ENCODE results near the gene TMED7. TPM values are rescaled to one million over a fixed set of nuclear protein-coding genes. Genes with fewer than 3 reads are reported as not detected.
"Not testable (repeated sequence)": the region's sequence is repeated elsewhere in the genome, so short reads cannot be mapped to it uniquely, and the experiment has no call there.

The TMED7 gene
- 80.6 TPM for polyA plus RNA-seq (2013, experiment 1 of 2)
- 86.8 TPM for polyA plus RNA-seq (2013, experiment 2 of 2)

GRCh38 chr5:115625579-115626444, at the start of gene TMED7:
TMED7 (minus strand) TSS chr5:115626036; CDS start chr5:115625792, 244 bp downstream.
- Histone ChIP-seq H3K36me3 (ENCODE audit: control insufficient read depth, insufficient read depth, low read length) (peaks cover 30% of the 10 kb centered on the region), H3K27ac (ENCODE audit: low read depth, low read length, severe bottlenecking) (peak within 1 kb of the TSS; percentile 96), H3K4me1 (ENCODE audit: control insufficient read depth, insufficient read depth, low read length, poor library complexity, severe bottlenecking) (peaks cover 23% of the 10 kb centered on the region), H3K9me3 (ENCODE audit: control insufficient read depth, low read length) (no peaks in the 10 kb centered on the region), H3K4me3 (ENCODE audit: extremely low read depth, insufficient read depth, low read length, poor library complexity, severe bottlenecking) (peak within 1 kb of the TSS; percentile 88)
- 0% methylated on average over 47 to 68 of the region's 77 CpGs for WGBS, 2 experiments (ENCODE audit: insufficient coverage in 2 of 2)

- not testable (repeated sequence) for H3K4me3 ChIP-seq (ENCODE audit: extremely low read depth, insufficient read depth, low read length, poor library complexity, severe bottlenecking); H3K4me1 ChIP-seq (ENCODE audit: control insufficient read depth, insufficient read depth, low read length, poor library complexity, severe bottlenecking); H3K9me3 ChIP-seq (ENCODE audit: control insufficient read depth, low read length); H3K27ac ChIP-seq (ENCODE audit: low read depth, low read length, severe bottlenecking); H3K36me3 ChIP-seq (ENCODE audit: control insufficient read depth, insufficient read depth, low read length)
- WGBS, 2 experiments (ENCODE audit: insufficient coverage in 2 of 2) = 84 to 88% methylated on average over 9 of the region's 11 CpGs
These were observed 48.9 kb upstream of the TMED7 start for GRCh38 chr5:115674782-115675181.

GRCh38 chr5:115673596-115673995, 47.8 kb upstream of the TMED7 start:
- Histone ChIP-seq H3K27ac (ENCODE audit: low read depth, low read length, severe bottlenecking) (no peak overlapping the region), H3K4me1 (ENCODE audit: control insufficient read depth, insufficient read depth, low read length, poor library complexity, severe bottlenecking) (no peaks in the 10 kb centered on the region), H3K9me3 (ENCODE audit: control insufficient read depth, low read length) (no peaks in the 10 kb centered on the region), H3K36me3 (ENCODE audit: control insufficient read depth, insufficient read depth, low read length) (no peaks in the 10 kb centered on the region), H3K4me3 (ENCODE audit: extremely low read depth, insufficient read depth, low read length, poor library complexity, severe bottlenecking) (no peak overlapping the region)
- WGBS, 2 experiments (ENCODE audit: insufficient coverage in 2 of 2) = no CpG with 5 or more reads among the region's 1 CpG

GRCh38 chr5:115671939-115672338, 46.1 kb upstream of the TMED7 start:
- no peaks in the 10 kb centered on the region for H3K9me3 ChIP-seq (ENCODE audit: control insufficient read depth, low read length)
- H3K4me3 ChIP-seq (ENCODE audit: extremely low read depth, insufficient read depth, low read length, poor library complexity, severe bottlenecking) = no peak overlapping the region
- no peaks in the 10 kb centered on the region for H3K36me3 ChIP-seq (ENCODE audit: control insufficient read depth, insufficient read depth, low read length)
- H3K4me1 ChIP-seq (ENCODE audit: control insufficient read depth, insufficient read depth, low read length, poor library complexity, severe bottlenecking) = no peaks in the 10 kb centered on the region
- 83 to 93% methylated on average over 1 of the region's 1 CpG for WGBS, 2 experiments (ENCODE audit: insufficient coverage in 2 of 2)
- H3K27ac ChIP-seq (ENCODE audit: low read depth, low read length, severe bottlenecking) = no peak overlapping the region

GRCh38 chr5:115666023-115666422, 40.2 kb upstream of the TMED7 start:
- no peak overlapping the region for H3K27ac ChIP-seq (ENCODE audit: low read depth, low read length, severe bottlenecking)
- no peaks in the 10 kb centered on the region for H3K4me1 ChIP-seq (ENCODE audit: control insufficient read depth, insufficient read depth, low read length, poor library complexity, severe bottlenecking)
- no peak overlapping the region for H3K4me3 ChIP-seq (ENCODE audit: extremely low read depth, insufficient read depth, low read length, poor library complexity, severe bottlenecking)
- no peaks in the 10 kb centered on the region for H3K9me3 ChIP-seq (ENCODE audit: control insufficient read depth, low read length)
- WGBS, 2 experiments (ENCODE audit: insufficient coverage in 2 of 2) = 80 to 83% methylated on average over 1 of the region's 2 CpGs
- H3K36me3 ChIP-seq (ENCODE audit: control insufficient read depth, insufficient read depth, low read length) = no peaks in the 10 kb centered on the region

GRCh38 chr5:115661563-115661962, 35.7 kb upstream of the TMED7 start:
- no peaks in the 10 kb centered on the region for H3K9me3 ChIP-seq (ENCODE audit: control insufficient read depth, low read length)
- H3K4me1 ChIP-seq (ENCODE audit: control insufficient read depth, insufficient read depth, low read length, poor library complexity, severe bottlenecking) = no peaks in the 10 kb centered on the region
- no CpG with 5 or more reads among the region's 2 CpGs for WGBS, 2 experiments (ENCODE audit: insufficient coverage in 2 of 2)
- H3K27ac ChIP-seq (ENCODE audit: low read depth, low read length, severe bottlenecking) = no peak overlapping the region
- H3K4me3 ChIP-seq (ENCODE audit: extremely low read depth, insufficient read depth, low read length, poor library complexity, severe bottlenecking) = no peak overlapping the region
- no peaks in the 10 kb centered on the region for H3K36me3 ChIP-seq (ENCODE audit: control insufficient read depth, insufficient read depth, low read length)

- WGBS, 2 experiments (ENCODE audit: insufficient coverage in 2 of 2) = 68 to 73% methylated on average over 3 to 4 of the region's 4 CpGs
- no peaks in the 10 kb centered on the region for H3K36me3 ChIP-seq (ENCODE audit: control insufficient read depth, insufficient read depth, low read length)
- H3K27ac ChIP-seq (ENCODE audit: low read depth, low read length, severe bottlenecking) = peak overlapping the region; percentile 38
- no peaks in the 10 kb centered on the region for H3K4me1 ChIP-seq (ENCODE audit: control insufficient read depth, insufficient read depth, low read length, poor library complexity, severe bottlenecking)
- H3K4me3 ChIP-seq (ENCODE audit: extremely low read depth, insufficient read depth, low read length, poor library complexity, severe bottlenecking) = no peak overlapping the region
- H3K9me3 ChIP-seq (ENCODE audit: control insufficient read depth, low read length) = no peaks in the 10 kb centered on the region
These were observed 35.3 kb upstream of the TMED7 start for GRCh38 chr5:115661101-115661500.

- H3K4me3 ChIP-seq (ENCODE audit: extremely low read depth, insufficient read depth, low read length, poor library complexity, severe bottlenecking) = no peak overlapping the region
- no peaks in the 10 kb centered on the region for H3K4me1 ChIP-seq (ENCODE audit: control insufficient read depth, insufficient read depth, low read length, poor library complexity, severe bottlenecking)
- H3K9me3 ChIP-seq (ENCODE audit: control insufficient read depth, low read length) = no peaks in the 10 kb centered on the region
- 83 to 100% methylated on average over 1 of the region's 2 CpGs for WGBS, 2 experiments (ENCODE audit: insufficient coverage in 2 of 2)
- H3K27ac ChIP-seq (ENCODE audit: low read depth, low read length, severe bottlenecking) = no peak overlapping the region
- no peaks in the 10 kb centered on the region for H3K36me3 ChIP-seq (ENCODE audit: control insufficient read depth, insufficient read depth, low read length)
These were observed 32.0 kb upstream of the TMED7 start for GRCh38 chr5:115657881-115658233.

GRCh38 chr5:115657125-115657880, 31.5 kb upstream of the TMED7 start:
- H3K4me1 ChIP-seq (ENCODE audit: control insufficient read depth, insufficient read depth, low read length, poor library complexity, severe bottlenecking) = no peaks in the 10 kb centered on the region
- H3K4me3 ChIP-seq (ENCODE audit: extremely low read depth, insufficient read depth, low read length, poor library complexity, severe bottlenecking) = no peak overlapping the region
- no peaks in the 10 kb centered on the region for H3K36me3 ChIP-seq (ENCODE audit: control insufficient read depth, insufficient read depth, low read length)
- no peak overlapping the region for H3K27ac ChIP-seq (ENCODE audit: low read depth, low read length, severe bottlenecking)
- WGBS, 2 experiments (ENCODE audit: insufficient coverage in 2 of 2) = 80 to 100% methylated on average over 1 of the region's 2 CpGs
- no peaks in the 10 kb centered on the region for H3K9me3 ChIP-seq (ENCODE audit: control insufficient read depth, low read length)

GRCh38 chr5:115656404-115656803, 30.6 kb upstream of the TMED7 start:
- H3K36me3 ChIP-seq (ENCODE audit: control insufficient read depth, insufficient read depth, low read length) = no peaks in the 10 kb centered on the region
- H3K27ac ChIP-seq (ENCODE audit: low read depth, low read length, severe bottlenecking) = no peak overlapping the region
- WGBS, 2 experiments (ENCODE audit: insufficient coverage in 2 of 2) = 71 to 89% methylated on average over 1 of the region's 1 CpG
- H3K4me3 ChIP-seq (ENCODE audit: extremely low read depth, insufficient read depth, low read length, poor library complexity, severe bottlenecking) = no peak overlapping the region
- no peaks in the 10 kb centered on the region for H3K9me3 ChIP-seq (ENCODE audit: control insufficient read depth, low read length)
- H3K4me1 ChIP-seq (ENCODE audit: control insufficient read depth, insufficient read depth, low read length, poor library complexity, severe bottlenecking) = no peaks in the 10 kb centered on the region

- WGBS, 2 experiments (ENCODE audit: insufficient coverage in 2 of 2) = 83% methylated on average over 1 of the region's 1 CpG; no CpG with 5 or more reads in 1 of the 2 experiments
- Histone ChIP-seq H3K4me3 (ENCODE audit: extremely low read depth, insufficient read depth, low read length, poor library complexity, severe bottlenecking) (no peak overlapping the region), H3K27ac (ENCODE audit: low read depth, low read length, severe bottlenecking) (no peak overlapping the region), H3K36me3 (ENCODE audit: control insufficient read depth, insufficient read depth, low read length) (no peaks in the 10 kb centered on the region), H3K9me3 (ENCODE audit: control insufficient read depth, low read length) (no peaks in the 10 kb centered on the region), H3K4me1 (ENCODE audit: control insufficient read depth, insufficient read depth, low read length, poor library complexity, severe bottlenecking) (no peaks in the 10 kb centered on the region)
These were observed 30.2 kb upstream of the TMED7 start for GRCh38 chr5:115655994-115656393.
